Testis (tissue), 3 donors: ENCODE data around the gene JUP. TPM values are rescaled to one million over a fixed set of nuclear protein-coding genes. Genes with fewer than 3 reads are reported as not detected.

Source experiments
- DNase-seq: peaks from one replicate; pipeline ENCODE4 v3.0.0-alpha.2; 2019
- H3K27ac ChIP-seq, 2 donors: fragments of 200-600 bp; sonication (generic); one replicate each; pipeline ENCODE4 v1.5.1; 2019
- H3K27me3 ChIP-seq: fragments of 200-600 bp; sonication (generic); one replicate; pipeline ENCODE4 v1.5.1; 2019
- H3K36me3 ChIP-seq: fragments of 200-600 bp; sonication (generic); one replicate; pipeline ENCODE4 v1.5.1; 2017; ENCODE audit warnings: low read depth; ENCODE audit errors: missing control alignments
- H3K4me1 ChIP-seq: fragments of 200-600 bp; sonication (generic); one replicate; pipeline ENCODE4 v1.5.1; 2019
- H3K4me3 ChIP-seq, 2 donors: fragments of 200-600 bp; sonication (generic); one replicate each; pipeline ENCODE4 v1.5.1; 2017 to 2019
- H3K9me3 ChIP-seq: fragments of 200-600 bp; sonication (generic); one replicate; pipeline ENCODE4 v1.5.1; 2017
- CTCF ChIP-seq, 3 experiments: fragments of 450-650 bp in 2 of 3; fragments of 200-600 bp in 1 of 3; sonication (generic) in 1 of 3; IDR thresholded peaks; one replicate each; pipeline ENCODE4 v1.5.1; 2016 to 2019; ENCODE audit warnings: antibody characterized with exemption in 3 of 3, mild to moderate bottlenecking in 2 of 3, moderate library complexity in 1 of 3
- POLR2A ChIP-seq: fragments of 450-650 bp; IDR thresholded peaks from one replicate; pipeline ENCODE4 v1.6.1; 2017; ENCODE audit warnings: antibody characterized with exemption, mild to moderate bottlenecking, moderate library complexity
- WGBS, 2 donors: methylation state at CpG; one replicate each; pipeline ENCODE4 v1.1.5; 2018; 5-methylcytosine and 5-hydroxymethylcytosine counted together
- intact Hi-C: fragments of 100-400 bp; cut with DNase I; formaldehyde crosslinking; loops from one replicate; pipeline ENCODE4 v1.15.1; 2023; ENCODE audit warnings: low total_unique reads
- polyA plus RNA-seq: library from polyadenylated mRNA; stranded (reverse); fragments of 350-450 nt; fragmentation: Illumina TruSeq; extraction: RNeasy Lipid Tissue Mini Kit (QIAGEN cat#74804); gene quantifications from one replicate; pipeline ENCODE4 v1.2.3, GENCODE V29; 2014; ENCODE audit warnings: low read depth, low replicate concordance; ENCODE audit not compliant: insufficient read depth
- total RNA-seq, 2 donors: library from RNA; depleted of rRNA; stranded (reverse); fragments of >200 nt; gene quantifications; one replicate each; pipeline ENCODE4 v1.2.3, GENCODE V29; 2016

JUP gene
- total and polyA plus RNA-seq, 3 donors from 2014 or later: 22.5 to 38.9 (median 36.8) TPM

- Histone ChIP-seq H3K9me3 (no peaks in the 10 kb centered on the region), H3K27ac (no peak overlapping the region), H3K4me3 (no peak overlapping the region), H3K27me3 (no peaks in the 10 kb centered on the region), H3K4me1 (no peaks in the 10 kb centered on the region), H3K36me3 (no peaks in the 10 kb centered on the region)
- 91 to 93% methylated on average over 4 of the region's 4 CpGs for WGBS, 2 donors
- intact Hi-C loops: no loop called here
- TF ChIP-seq CTCF (IDR thresholded peaks at IDR 0.05) (no peak), POLR2A (no peak)
- no peak for DNase-seq
Measured at GRCh38 chr17:41750862-41751261, 35.6 kb downstream of the JUP start.

- Histone ChIP-seq H3K27me3 (no peaks in the 10 kb centered on the region), H3K27ac (no peak overlapping the region), H3K9me3 (no peaks in the 10 kb centered on the region), H3K36me3 (no peaks in the 10 kb centered on the region), H3K4me1 (no peaks in the 10 kb centered on the region), H3K4me3 (no peak overlapping the region)
- 89 to 93% methylated on average over 6 of the region's 6 CpGs for WGBS, 2 donors
- intact Hi-C loops: no loop called here
- TF ChIP-seq CTCF (IDR thresholded peaks at IDR 0.05): no peak
- TF ChIP-seq POLR2A: no peak
- DNase-seq: no peak
Measured at GRCh38 chr17:41748275-41748674, 38.2 kb downstream of the JUP start.

- 87 to 88% methylated on average over 9 of the region's 9 CpGs for WGBS, 2 donors
- Histone ChIP-seq H3K27ac (no peak overlapping the region), H3K4me3 (no peak overlapping the region), H3K4me1 (no peaks in the 10 kb centered on the region), H3K36me3 (no peaks in the 10 kb centered on the region), H3K9me3 (no peaks in the 10 kb centered on the region), H3K27me3 (no peaks in the 10 kb centered on the region)
- DNase-seq: no peak
- intact Hi-C loops: no loop called here
- no peak for TF ChIP-seq CTCF (IDR thresholded peaks at IDR 0.05)
- no peak for TF ChIP-seq POLR2A
Measured at GRCh38 chr17:41741709-41742108, 44.8 kb downstream of the JUP start.

GRCh38 chr17:41740506-41740905 is 46.0 kb downstream of the JUP start:
- Histone ChIP-seq H3K9me3 (no peaks in the 10 kb centered on the region), H3K4me1 (no peaks in the 10 kb centered on the region), H3K27me3 (no peaks in the 10 kb centered on the region), H3K4me3 (no peak overlapping the region), H3K27ac (no peak overlapping the region), H3K36me3 (no peaks in the 10 kb centered on the region)
- intact Hi-C loops: no loop called here
- WGBS, 2 donors: 91 to 95% methylated on average over 4 to 5 of the region's 5 CpGs
- no peak for DNase-seq
- no peak for TF ChIP-seq CTCF (IDR thresholded peaks at IDR 0.05)
- no peak for TF ChIP-seq POLR2A

- intact Hi-C loops: loop anchor here (10.0 kb wide), 1 partner anchor 55 kb away; no protein-coding TSS in a partner anchor
- DNase-seq: no peak
- WGBS, 2 donors: 80 to 85% methylated on average over 9 of the region's 9 CpGs
Measured at GRCh38 chr17:41739661-41740352, 46.7 kb downstream of the JUP start.

More at GRCh38 chr17:41739661-41740352, 46.7 kb downstream of the JUP start:
- Histone ChIP-seq H3K27ac (no peak overlapping the region), H3K4me3 (no peak overlapping the region), H3K27me3 (no peaks in the 10 kb centered on the region), H3K9me3 (no peaks in the 10 kb centered on the region), H3K36me3 (no peaks in the 10 kb centered on the region), H3K4me1 (peaks cover 3% of the 10 kb centered on the region)
- TF ChIP-seq POLR2A (no peak), CTCF (IDR thresholded peaks at IDR 0.05) (no peak)
